ENCODE data around the gene PCGF2.

The PCGF2 gene

GRCh38 chr17:38685491-38685890, 62.6 kb downstream of the PCGF2 start:
- no peak for DNase-seq (ENCODE audit: low read depth, low spot score)
- no peak overlapping the region for H3K4me3 ChIP-seq (ENCODE audit: low read length)

All from Jurkat, Clone E6-1 (cell line).